ENCODE measurements around the gene IQSEC3.

DNA sequence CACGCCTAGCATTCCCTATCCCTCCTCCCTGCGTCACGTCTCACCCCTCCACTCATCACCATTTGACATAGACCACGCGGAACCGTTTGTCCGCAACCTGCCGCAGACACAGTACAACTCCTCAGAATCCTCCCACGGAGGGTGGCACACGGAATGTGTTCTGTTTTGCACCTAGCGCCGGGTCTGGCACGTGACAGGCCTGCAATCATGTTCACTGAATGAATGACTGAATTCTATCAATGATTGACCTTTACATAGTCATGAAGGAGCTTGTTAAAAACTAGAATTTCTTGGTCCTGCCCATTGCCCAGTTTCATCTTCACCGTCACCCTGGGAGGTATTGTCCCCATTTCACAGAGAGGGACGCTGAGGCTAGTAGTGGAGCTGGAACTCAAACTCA is 142.7 kb downstream of the IQSEC3 start:
- TF ChIP-seq, protein P1, sequence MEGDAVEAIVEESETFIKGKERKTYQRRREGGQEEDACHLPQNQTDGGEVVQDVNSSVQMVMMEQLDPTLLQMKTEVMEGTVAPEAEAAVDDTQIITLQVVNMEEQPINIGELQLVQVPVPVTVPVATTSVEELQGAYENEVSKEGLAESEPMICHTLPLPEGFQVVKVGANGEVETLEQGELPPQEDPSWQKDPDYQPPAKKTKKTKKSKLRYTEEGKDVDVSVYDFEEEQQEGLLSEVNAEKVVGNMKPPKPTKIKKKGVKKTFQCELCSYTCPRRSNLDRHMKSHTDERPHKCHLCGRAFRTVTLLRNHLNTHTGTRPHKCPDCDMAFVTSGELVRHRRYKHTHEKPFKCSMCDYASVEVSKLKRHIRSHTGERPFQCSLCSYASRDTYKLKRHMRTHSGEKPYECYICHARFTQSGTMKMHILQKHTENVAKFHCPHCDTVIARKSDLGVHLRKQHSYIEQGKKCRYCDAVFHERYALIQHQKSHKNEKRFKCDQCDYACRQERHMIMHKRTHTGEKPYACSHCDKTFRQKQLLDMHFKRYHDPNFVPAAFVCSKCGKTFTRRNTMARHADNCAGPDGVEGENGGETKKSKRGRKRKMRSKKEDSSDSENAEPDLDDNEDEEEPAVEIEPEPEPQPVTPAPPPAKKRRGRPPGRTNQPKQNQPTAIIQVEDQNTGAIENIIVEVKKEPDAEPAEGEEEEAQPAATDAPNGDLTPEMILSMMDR (IDR thresholded peaks at IDR 0.05; ENCODE audit: borderline replicate concordance, extremely low read depth, low read length, poor library complexity, severe bottlenecking) = no peak
- TF ChIP-seq EZH2 (IDR thresholded peaks at IDR 0.05; ENCODE audit: borderline replicate concordance, low read depth, low read length, severe bottlenecking) = no peak

All from DND-41 (cell line).